ENCODE measurements around the gene SFI1.

DNA sequence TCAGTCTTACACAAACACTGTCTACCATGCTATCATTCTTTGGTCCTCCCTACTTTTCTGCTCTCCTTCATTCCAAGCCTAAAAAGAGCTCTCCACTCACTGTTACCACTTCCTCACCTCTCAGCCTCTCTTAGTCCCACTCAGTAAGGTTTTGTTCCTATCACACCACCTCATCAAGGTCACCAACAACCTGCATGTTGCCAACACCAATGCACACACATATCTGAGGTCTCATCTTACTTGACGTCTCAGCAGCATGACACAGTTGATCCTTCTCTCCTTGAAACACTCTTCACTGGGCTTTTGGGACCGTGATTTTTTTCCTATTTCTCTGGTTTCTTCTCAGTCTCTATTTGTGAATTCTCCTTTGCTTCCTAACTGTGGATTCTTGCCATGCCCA lies 157.6 kb downstream of the SFI1 start:
- no peak for TF ChIP-seq ZNF335 (tag by site-specific recombination; conservative IDR thresholded peaks at IDR 0.05)
- no peak for TF ChIP-seq ZFHX2 (tag by site-specific recombination; conservative IDR thresholded peaks at IDR 0.05)
